GM23338 (cell line): ENCODE results near the gene ANO1. TPM values are rescaled to one million over a fixed set of nuclear protein-coding genes. Genes with fewer than 3 reads are reported as not detected.
A peak's percentile ranks its signal among the peaks of the same experiment; 100 is the strongest.

Experiments used
- ATAC-seq: fragments of 200-7000 bp; cut with Tn5 transposase; 3 replicates; pipeline ENCODE4 v1.9.1; 2020
- DNase-seq: peaks from one replicate; pipeline ENCODE4 v3.0.0-alpha.2; 2015; ENCODE audit warnings: low spot score
- H2AFZ ChIP-seq: fragments of 200-600 bp; sonication (generic); 2 replicates; pipeline ENCODE4 v1.8.0; 2016; ENCODE audit warnings: antibody characterized with exemption, mild to moderate bottlenecking, moderate library complexity
- H3F3A ChIP-seq: fragments of 200-600 bp; sonication (generic); replicated peaks from 2 replicates; pipeline ENCODE4 v1.8.0; 2017; ENCODE audit warnings: antibody characterized with exemption, mixed run types, low read depth
- H3K27ac ChIP-seq: fragments of 200-600 bp; sonication (generic); 2 replicates; pipeline ENCODE4 v1.6.1; 2016; ENCODE audit warnings: low read depth
- H3K27me3 ChIP-seq: fragments of 200-600 bp; sonication (generic); 2 replicates; pipeline ENCODE4 v1.8.0; 2016; ENCODE audit warnings: mild to moderate bottlenecking, mixed run types, moderate library complexity; ENCODE audit not compliant: insufficient read depth
- H3K36me3 ChIP-seq: fragments of 200-600 bp; sonication (generic); 2 replicates; pipeline ENCODE4 v1.8.0; 2016; ENCODE audit warnings: mild to moderate bottlenecking; ENCODE audit not compliant: insufficient read depth
- H3K4me1 ChIP-seq: fragments of 200-600 bp; sonication (generic); 2 replicates; pipeline ENCODE4 v1.8.0; 2016; ENCODE audit warnings: mild to moderate bottlenecking, moderate library complexity; ENCODE audit not compliant: insufficient read depth
- H3K4me2 ChIP-seq: fragments of 200-600 bp; sonication (generic); 2 replicates; pipeline ENCODE4 v1.7.1; 2017; ENCODE audit warnings: mixed run types
- H3K4me3 ChIP-seq: fragments of 200-600 bp; sonication (generic); 2 replicates; pipeline ENCODE4 v1.6.1; 2016; ENCODE audit warnings: mixed run types
- H3K79me2 ChIP-seq: fragments of 200-600 bp; sonication (generic); replicated peaks from 2 replicates; pipeline ENCODE4 v1.8.0; 2017; ENCODE audit warnings: mild to moderate bottlenecking; ENCODE audit not compliant: insufficient read depth
- H3K9me2 ChIP-seq: fragments of 200-600 bp; sonication (generic); 2 replicates; pipeline ENCODE4 v1.8.0; 2017; ENCODE audit not compliant: insufficient read depth
- H4K20me1 ChIP-seq: fragments of 200-600 bp; sonication (generic); replicated peaks from 2 replicates; pipeline ENCODE4 v1.8.0; 2017; ENCODE audit warnings: mild to moderate bottlenecking; ENCODE audit not compliant: insufficient read depth
- H3K27ac Mint-ChIP-seq: 2 replicates; pipeline ENCODE4 v1.8.0; 2020; ENCODE audit warnings: inconsistent platforms, mild to moderate bottlenecking, moderate library complexity, mixed read lengths
- H3K27me3 Mint-ChIP-seq: 3 replicates; pipeline ENCODE4 v1.8.0; 2022; ENCODE audit warnings: low read depth, mild to moderate bottlenecking, moderate library complexity, mixed read lengths, inconsistent platforms; ENCODE audit not compliant: insufficient read depth, poor library complexity
- H3K36me3 Mint-ChIP-seq: 3 replicates; pipeline ENCODE4 v1.8.0; 2021; ENCODE audit warnings: low read depth, mild to moderate bottlenecking, inconsistent platforms, moderate library complexity, mixed read lengths
- H3K4me1 Mint-ChIP-seq: 3 replicates; pipeline ENCODE4 v1.8.0; 2020; ENCODE audit warnings: mild to moderate bottlenecking, inconsistent platforms, mixed read lengths
- H3K4me3 Mint-ChIP-seq: 3 replicates; pipeline ENCODE4 v1.8.0; 2021; ENCODE audit warnings: moderate library complexity, mild to moderate bottlenecking, inconsistent platforms, mixed read lengths
- H3K9me3 Mint-ChIP-seq: 3 replicates; pipeline ENCODE4 v1.8.0; 2020; ENCODE audit warnings: moderate library complexity, mild to moderate bottlenecking, inconsistent platforms, mixed read lengths
- CREB1 ChIP-seq: fragments of 250-450 bp; sonication (Bioruptor Pico); IDR thresholded peaks from 2 replicates; pipeline ENCODE4 v1.5.0; 2020; ENCODE audit warnings: low read depth, mild to moderate bottlenecking, moderate library complexity
- CTCF ChIP-seq, 2 experiments: fragments of 200-600 bp in 1 of 2; sonication (generic) in 1 of 2; conservative IDR thresholded peaks; 2 replicates each; pipeline versions ENCODE4 v1.5.1 to v1.6.1; 2016 to 2017; ENCODE audit warnings: antibody characterized with exemption in 2 of 2, low read depth in 2 of 2, mild to moderate bottlenecking in 2 of 2, moderate library complexity in 1 of 2
- ETS1 ChIP-seq: IDR thresholded peaks from 2 replicates; pipeline ENCODE4 v1.6.1; 2016; ENCODE audit warnings: antibody characterized with exemption
- EZH2 ChIP-seq: fragments of 200-600 bp; sonication (generic); IDR thresholded peaks from one replicate; pipeline ENCODE4 v1.8.0; 2017; ENCODE audit warnings: antibody characterized with exemption, mild to moderate bottlenecking, low read depth; ENCODE audit not compliant: unreplicated experiment
- EZH2phosphoT487 ChIP-seq: fragments of 200-600 bp; sonication (generic); IDR thresholded peaks from one replicate; pipeline ENCODE4 v1.8.1; 2018; ENCODE audit warnings: antibody characterized with exemption; ENCODE audit not compliant: unreplicated experiment
- JUNB ChIP-seq: IDR thresholded peaks from one replicate; pipeline ENCODE4 v1.6.1; 2016; ENCODE audit warnings: antibody characterized with exemption; ENCODE audit not compliant: unreplicated experiment
- NANOG ChIP-seq: IDR thresholded peaks from 2 replicates; pipeline ENCODE4 v1.6.1; 2016; ENCODE audit warnings: antibody characterized with exemption, borderline replicate concordance
- POLR2AphosphoS5 ChIP-seq: IDR thresholded peaks from 2 replicates; pipeline ENCODE4 v1.6.1; 2016; ENCODE audit warnings: antibody characterized with exemption, low read depth
- REST ChIP-seq: IDR thresholded peaks from one replicate; pipeline ENCODE4 v1.6.1; 2018; ENCODE audit warnings: antibody characterized with exemption; ENCODE audit not compliant: unreplicated experiment
- STAT1 ChIP-seq: IDR thresholded peaks from one replicate; pipeline ENCODE4 v1.6.1; 2016; ENCODE audit warnings: antibody characterized with exemption; ENCODE audit not compliant: unreplicated experiment
- ZNF114 ChIP-seq: fragments of 250-450 bp; sonication (Bioruptor Pico); IDR thresholded peaks from 2 replicates; pipeline ENCODE4 v1.5.0; 2020; ENCODE audit warnings: mild to moderate bottlenecking, moderate library complexity
- ZNF331 ChIP-seq: fragments of 250-450 bp; sonication (Bioruptor Pico); IDR thresholded peaks from 2 replicates; pipeline ENCODE4 v1.5.0; 2020; ENCODE audit warnings: low read depth, mild to moderate bottlenecking, moderate library complexity
- polyA plus RNA-seq: library from polyadenylated mRNA; unstranded; fragments of >200 nt; fragmentation: Nextera tagmentation; extraction: Ambion mirVana; gene quantifications from 2 replicates; pipeline ENCODE4 v1.2.1, GENCODE V29; 2016
- total RNA-seq: library from RNA; depleted of rRNA; stranded (reverse); fragments of >200 nt; shearing (Covaris generic); gene quantifications from 2 replicates; pipeline ENCODE4 v1.2.3, GENCODE V29; 2014

Gene ANO1
- total and polyA plus RNA-seq, 2 experiments from 2014 or later = 1.4 to 3.4 TPM

- peak overlapping the region; percentile 70; the same call in 1 of the 2 replicates for H3K27ac ChIP-seq
- H3K9me2 ChIP-seq = no peaks in the 10 kb centered on the region
- peaks cover 4% of the 10 kb centered on the region; the same call in 1 of the 2 replicates for H3K36me3 ChIP-seq
- no peaks in the 10 kb centered on the region for H3K27me3 ChIP-seq
- TF ChIP-seq JUNB = no peak
- TF ChIP-seq REST = no peak
- H3K9me3 Mint-ChIP-seq = no peaks in the 10 kb centered on the region
- no peak overlapping the region for H3K27ac Mint-ChIP-seq
- H3K36me3 Mint-ChIP-seq = peaks cover 54% of the 10 kb centered on the region
- H3K4me1 ChIP-seq = peaks cover 36% of the 10 kb centered on the region
- DNase-seq = no peak
- H2AFZ ChIP-seq = no peak overlapping the region
- 0 out of 2 replicates have a peak, but pooled peaks cover 10% of the 10 kb centered on the region for H3F3A ChIP-seq
- no peak overlapping the region for H3K4me2 ChIP-seq
- H3K27me3 Mint-ChIP-seq = peaks cover 15% of the 10 kb centered on the region
- no peak overlapping the region for H3K4me3 ChIP-seq
- peaks cover 40% of the 10 kb centered on the region for H3K79me2 ChIP-seq
- peaks cover 47% of the 10 kb centered on the region for H3K4me1 Mint-ChIP-seq
- peaks cover 33% of the 10 kb centered on the region for H4K20me1 ChIP-seq
- no peak overlapping the region for H3K4me3 Mint-ChIP-seq
- ATAC-seq = no peak
Measured at GRCh38 chr11:70206982-70207376, 128.9 kb downstream of the ANO1 start.

DNA sequence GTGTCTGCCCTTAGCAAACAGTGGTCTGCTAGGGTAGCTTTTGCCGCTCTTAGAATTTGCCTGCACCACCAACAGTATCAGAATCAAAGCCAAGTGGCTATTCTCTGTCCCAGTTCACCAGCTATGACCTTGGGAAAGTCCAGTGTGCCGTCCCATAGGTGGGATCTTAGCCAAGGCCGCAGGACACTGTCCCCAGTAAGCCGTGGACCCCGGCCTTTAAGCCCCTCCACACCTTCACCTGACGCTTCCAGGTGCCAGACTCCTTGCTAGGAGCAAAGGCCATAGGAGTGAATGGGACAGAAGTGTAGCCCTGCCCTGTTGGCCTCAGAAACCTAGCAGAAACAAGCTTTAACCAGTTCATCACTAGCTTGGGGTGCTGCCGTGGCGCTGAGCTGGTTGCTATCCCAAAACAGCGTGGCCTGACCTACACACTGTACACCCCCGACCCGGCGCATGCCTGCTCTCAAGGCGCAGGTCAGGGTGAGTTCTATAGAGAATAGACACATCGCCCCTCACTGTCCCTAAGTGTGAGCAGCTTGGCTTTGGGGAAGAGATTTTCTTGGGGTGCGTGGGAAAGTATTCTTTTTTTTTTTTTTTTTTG, 129.5 kb downstream of the ANO1 start:
- Histone ChIP-seq H2AFZ (no peak overlapping the region), H3K27me3 (no peaks in the 10 kb centered on the region), H3F3A (0 out of 2 replicates have a peak, but pooled peaks cover 10% of the 10 kb centered on the region), H3K9me2 (no peaks in the 10 kb centered on the region), H3K4me3 (no peak overlapping the region), H3K79me2 (peaks cover 40% of the 10 kb centered on the region), H4K20me1 (peaks cover 33% of the 10 kb centered on the region), H3K27ac (peak overlapping the region; percentile 70), H3K36me3 (peaks cover 4% of the 10 kb centered on the region; the same call in 1 of the 2 replicates), H3K4me1 (peaks cover 34% of the 10 kb centered on the region), H3K4me2 (no peak overlapping the region)
- Mint-ChIP-seq H3K27ac (no peak overlapping the region), H3K9me3 (no peaks in the 10 kb centered on the region), H3K4me3 (no peak overlapping the region), H3K4me1 (peaks cover 49% of the 10 kb centered on the region), H3K27me3 (peaks cover 17% of the 10 kb centered on the region), H3K36me3 (peaks cover 54% of the 10 kb centered on the region)
- DNase-seq = no peak
- ATAC-seq = no peak
- TF ChIP-seq CREB1 (CRISPR knock-in tag) (no peak), ZNF114 (no peak), JUNB (no peak), EZH2phosphoT487 (no peak), CTCF (conservative IDR thresholded peaks at IDR 0.05; ENCODE audit: low read depth in 2 of 2) (no peak), NANOG (no peak), POLR2AphosphoS5 (no peak), ZNF331 (no peak), ETS1 (no peak), REST (no peak), EZH2 (no peak), STAT1 (no peak)
